Cortex of kidney (tissue), 1 donor: ENCODE data around the gene VPS13C.
"Not testable (repeated sequence)": the region's sequence is repeated elsewhere in the genome, so short reads cannot be mapped to it uniquely, and the experiment has no call there.

ENCODE experiments used
- DNase-seq: peaks from one replicate; lab custom pipeline; 2025; lab: John Stamatoyannopoulos, UW

VPS13C gene

GRCh38 chr15:62075595-62076277 is 15.5 kb upstream of the VPS13C start:
- DNase-seq: no peak

GRCh38 chr15:62071711-62072308 is 11.6 kb upstream of the VPS13C start:
- DNase-seq: no peak

DNA sequence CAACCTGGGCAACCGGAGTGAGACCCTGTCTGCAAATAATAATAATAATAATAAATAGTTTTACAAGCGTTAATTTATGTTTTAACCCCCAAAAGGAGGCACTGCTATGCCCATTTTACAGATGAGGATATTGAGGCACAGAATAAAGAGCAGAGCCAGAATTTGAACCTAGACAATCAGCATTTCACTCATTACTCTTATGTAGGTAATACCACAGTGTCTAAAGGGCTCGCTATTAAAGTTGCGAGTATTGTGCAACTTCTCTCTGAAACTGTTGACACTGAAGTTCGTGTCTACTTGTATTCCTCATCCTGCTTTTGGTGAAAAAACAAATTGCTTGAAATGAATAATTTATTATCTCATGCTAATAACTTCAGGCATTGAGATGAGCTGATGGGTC is 9.3 kb upstream of the VPS13C start:
- no peak for DNase-seq

GRCh38 chr15:62068810-62069167 is 8.5 kb upstream of the VPS13C start:
- no peak for DNase-seq

GRCh38 chr15:62068071-62068809 is 8.0 kb upstream of the VPS13C start:
- DNase-seq: no peak

GRCh38 chr15:62067448-62068044 is 7.3 kb upstream of the VPS13C start:
- DNase-seq: no peak

DNA sequence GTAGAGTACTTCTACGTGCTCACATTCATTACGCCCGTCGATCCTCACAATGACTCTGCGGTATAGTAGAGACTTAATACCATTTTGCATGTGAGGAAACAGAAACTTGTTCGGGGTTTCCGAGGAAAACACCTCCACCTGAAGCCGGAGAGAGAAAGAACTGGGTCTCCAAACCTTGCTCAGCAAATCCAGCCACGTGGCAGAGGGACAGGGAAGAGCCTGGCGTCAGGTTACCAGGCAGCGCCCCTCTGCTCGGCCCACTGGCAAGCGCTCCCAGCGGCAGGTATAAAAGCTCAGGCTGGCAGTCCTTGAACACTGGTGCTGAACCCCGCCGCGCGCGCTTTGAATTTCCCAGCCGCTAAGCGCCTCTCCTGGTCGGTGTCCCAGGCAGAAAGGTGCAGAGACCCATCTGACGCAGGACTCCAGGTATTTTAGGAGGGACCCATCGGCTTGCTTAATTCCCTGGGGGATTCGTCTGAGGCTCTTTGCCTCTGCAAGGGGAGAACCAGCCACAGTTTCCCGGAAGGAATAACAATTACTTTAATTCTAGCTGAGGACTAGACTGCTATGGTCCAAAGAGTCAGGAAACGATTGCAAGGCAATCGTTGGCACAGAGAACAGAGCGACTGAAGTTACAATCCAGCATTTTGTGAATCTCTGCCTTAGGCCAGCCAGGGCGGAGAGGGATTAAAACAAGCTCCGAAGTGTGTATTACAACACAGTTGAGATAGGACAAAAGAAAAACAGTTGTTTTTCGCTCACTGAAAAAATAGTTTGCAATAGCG is 6.6 kb upstream of the VPS13C start, which contains the start of gene C2CD4A:
C2CD4A (plus strand) TSS at position 315 of the 785 bp plus-strand sequence. CDS start 637 bp downstream, outside the sequence.
- DNase-seq: no peak

GRCh38 chr15:62063825-62064635 is 3.8 kb upstream of the VPS13C start:
- DNase-seq: no peak

DNA sequence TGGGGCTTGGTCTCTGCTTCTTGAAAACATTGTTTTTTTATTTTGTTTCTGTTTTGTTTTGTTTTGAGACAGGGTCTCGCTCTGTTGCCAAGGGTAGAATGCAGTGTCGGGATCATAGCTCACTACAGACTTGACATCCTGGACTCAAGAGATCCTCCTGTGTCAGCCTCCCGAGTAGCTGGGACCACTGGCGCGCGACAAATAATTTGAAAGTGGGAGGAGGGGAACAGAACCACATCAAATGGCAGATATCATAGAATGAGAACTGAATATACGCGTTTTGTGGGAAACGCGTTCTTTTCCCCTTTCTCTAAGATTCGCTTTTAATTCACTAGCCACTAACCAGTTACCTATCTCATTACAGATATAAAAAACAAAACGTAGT is 641 bp upstream of the VPS13C start:
- DNase-seq: no peak

DNA sequence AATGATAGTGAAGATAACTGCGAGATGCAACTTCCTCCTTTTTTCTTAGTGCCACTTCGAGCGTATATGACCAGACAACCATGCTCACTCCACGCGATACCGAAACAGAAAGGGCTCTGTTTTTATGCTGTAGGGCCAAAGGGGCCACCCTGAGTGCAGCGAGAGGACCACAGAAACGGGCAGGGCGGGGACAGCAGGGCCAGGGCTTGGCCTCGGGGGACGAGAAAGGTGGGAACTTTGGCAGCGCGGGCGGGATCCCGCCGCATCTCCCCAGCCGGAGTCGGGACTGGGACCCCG is 483 bp downstream of the VPS13C start:
- DNase-seq: no peak

DNA sequence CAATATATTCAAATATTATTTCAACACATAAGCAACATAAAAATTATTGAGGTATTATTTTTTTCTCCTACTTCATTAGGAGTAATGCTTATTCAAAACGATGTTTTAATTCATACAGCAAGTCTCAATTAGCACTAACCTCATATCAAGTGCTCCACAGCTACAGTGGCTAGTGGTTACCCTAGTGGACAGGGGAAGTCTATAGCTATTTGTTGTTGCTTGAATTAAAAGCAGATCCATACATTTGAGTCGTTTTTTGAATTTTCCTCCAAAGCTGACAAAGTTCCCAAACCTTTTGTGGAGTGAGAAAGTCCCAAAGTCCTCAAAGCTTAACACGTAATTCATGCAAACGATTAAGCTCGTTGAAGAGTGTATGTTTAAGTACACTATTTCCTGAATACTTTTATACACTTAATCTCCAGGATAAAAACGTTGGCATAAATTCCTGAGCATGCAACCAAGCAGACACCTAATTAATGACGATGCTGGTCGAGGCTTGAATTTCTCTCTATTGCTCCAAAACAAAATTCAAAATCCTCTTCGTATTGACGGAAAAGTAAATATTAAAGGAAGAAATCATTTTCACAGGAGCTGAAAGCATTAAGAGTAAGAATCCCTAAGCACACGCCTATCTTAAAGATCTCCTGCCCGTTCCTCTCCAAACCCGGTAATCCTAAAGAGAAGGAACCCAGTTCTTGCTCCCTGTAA is 985 bp downstream of the VPS13C start:
- DNase-seq: no peak

- no peak for DNase-seq
Observed at GRCh38 chr15:62058327-62059028, 1.8 kb downstream of the VPS13C start.

DNA sequence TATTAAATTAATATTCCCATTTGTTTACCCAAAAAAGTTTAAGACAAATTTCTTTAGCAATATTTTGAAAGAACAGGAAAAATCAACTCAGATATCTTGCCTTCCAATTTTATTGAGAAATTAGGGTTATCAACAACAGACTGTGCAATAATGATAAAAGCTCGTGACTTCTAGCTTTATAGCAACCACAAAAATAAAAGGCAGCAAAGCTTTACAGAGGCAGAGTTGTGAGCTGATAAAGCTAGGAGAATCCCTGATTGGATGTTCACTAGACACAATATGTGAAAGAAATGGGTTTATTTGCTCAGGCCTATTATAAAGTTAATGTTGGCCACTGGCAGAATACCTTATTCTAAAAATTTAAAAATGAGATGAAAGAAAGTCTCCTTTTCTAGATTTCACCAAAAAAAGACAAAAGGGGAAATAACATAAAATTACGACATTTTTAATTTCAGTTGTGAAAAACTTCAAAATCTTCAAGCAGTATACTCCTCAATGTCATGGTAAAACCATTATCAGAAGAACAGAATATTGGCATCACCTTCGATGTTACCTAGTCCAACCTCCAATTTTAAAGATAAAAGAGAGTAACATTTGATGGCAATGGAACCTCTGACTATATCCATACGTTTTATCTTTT is 2.8 kb downstream of the VPS13C start:
- DNase-seq: no peak

GRCh38 chr15:62054979-62055378 is 5.3 kb downstream of the VPS13C start:
- DNase-seq: no peak

DNA sequence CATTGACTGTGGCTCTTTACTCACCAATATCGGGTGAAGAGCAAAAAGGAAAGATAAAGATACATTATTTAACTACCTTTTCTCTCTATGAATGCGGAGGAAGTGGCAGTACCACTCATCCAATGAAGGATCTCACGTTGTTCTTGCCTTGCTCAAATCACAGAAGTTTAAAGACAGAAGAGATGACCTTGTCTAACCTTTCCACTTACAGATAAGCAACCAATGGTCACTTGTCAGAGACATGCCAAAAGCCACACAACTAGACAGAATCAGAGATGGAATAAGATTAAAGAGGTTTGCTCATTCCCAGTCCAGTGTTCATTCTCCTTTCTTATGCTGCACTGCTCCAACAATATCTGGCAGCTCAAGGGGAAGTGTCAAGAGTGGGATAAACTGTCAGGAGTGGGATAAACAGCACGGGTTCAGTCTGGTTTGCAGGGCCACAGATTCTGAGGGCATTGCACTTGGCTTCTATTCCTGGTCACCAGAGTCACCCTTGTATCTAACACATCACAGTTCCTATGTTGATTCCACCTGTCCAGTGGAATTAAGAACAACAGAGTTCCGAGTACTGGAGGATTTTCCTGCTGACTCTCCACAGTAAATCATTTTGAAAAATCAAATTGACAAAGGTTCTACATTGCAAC is 6.7 kb downstream of the VPS13C start:
- no peak for DNase-seq

- no peak for DNase-seq
Observed at GRCh38 chr15:62052713-62053112, 7.5 kb downstream of the VPS13C start.

DNA sequence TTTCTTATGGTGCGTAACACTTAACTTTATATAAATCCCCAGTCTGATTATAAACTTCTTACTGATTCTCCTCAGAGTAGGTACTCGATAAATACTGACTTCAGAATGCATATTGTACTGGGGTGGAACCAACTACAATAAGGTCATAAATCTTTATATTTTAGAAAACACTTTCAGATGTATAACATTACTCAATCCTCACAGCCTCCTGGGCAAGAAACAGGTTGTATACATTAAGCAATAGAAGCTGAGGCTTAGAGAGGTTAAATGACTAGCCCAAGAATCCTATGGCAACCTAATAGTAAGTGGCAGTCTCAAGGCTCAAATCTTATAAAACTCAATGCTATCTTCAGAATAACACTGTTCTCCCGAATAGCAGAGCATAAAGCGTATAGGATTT is 9.1 kb downstream of the VPS13C start:
- no peak for DNase-seq

GRCh38 chr15:62050115-62050514 is 10.1 kb downstream of the VPS13C start:
- DNase-seq: no peak

DNA sequence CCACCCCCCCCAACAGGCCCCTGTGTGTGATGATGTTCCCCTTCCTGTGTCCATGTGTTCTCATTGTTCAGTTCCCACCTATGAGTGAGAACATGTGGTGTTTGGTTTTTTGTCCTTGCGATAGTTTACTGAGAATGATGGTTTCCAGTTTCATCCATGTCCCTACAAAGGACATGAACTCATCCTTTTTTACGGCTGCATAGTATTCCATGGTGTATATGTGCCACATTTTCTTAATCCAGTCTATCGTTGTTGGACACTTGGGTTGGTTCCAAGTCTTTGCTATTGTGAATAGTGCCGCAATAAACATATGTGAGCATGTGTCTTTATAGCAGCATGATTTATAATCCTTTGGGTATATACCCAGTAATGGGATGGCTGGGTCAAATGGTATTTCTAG is 12.0 kb downstream of the VPS13C start:
- DNase-seq: not testable (repeated sequence)
